ENCODE results near the gene MLST8.
"Not testable (repeated sequence)": the region's sequence is repeated elsewhere in the genome, so short reads cannot be mapped to it uniquely, and the experiment has no call there.

Gene MLST8

GRCh38 chr16:2233872-2234812 lies 28.9 kb downstream of the MLST8 start:
- no peak for DNase-seq

GRCh38 chr16:2234813-2235170 lies 29.5 kb downstream of the MLST8 start:
- no peak for DNase-seq

- no peak for DNase-seq
Measured at GRCh38 chr16:2235234-2235651, 30.0 kb downstream of the MLST8 start.

- DNase-seq, result no peak
Measured at GRCh38 chr16:2235695-2236336, 30.6 kb downstream of the MLST8 start.

DNA sequence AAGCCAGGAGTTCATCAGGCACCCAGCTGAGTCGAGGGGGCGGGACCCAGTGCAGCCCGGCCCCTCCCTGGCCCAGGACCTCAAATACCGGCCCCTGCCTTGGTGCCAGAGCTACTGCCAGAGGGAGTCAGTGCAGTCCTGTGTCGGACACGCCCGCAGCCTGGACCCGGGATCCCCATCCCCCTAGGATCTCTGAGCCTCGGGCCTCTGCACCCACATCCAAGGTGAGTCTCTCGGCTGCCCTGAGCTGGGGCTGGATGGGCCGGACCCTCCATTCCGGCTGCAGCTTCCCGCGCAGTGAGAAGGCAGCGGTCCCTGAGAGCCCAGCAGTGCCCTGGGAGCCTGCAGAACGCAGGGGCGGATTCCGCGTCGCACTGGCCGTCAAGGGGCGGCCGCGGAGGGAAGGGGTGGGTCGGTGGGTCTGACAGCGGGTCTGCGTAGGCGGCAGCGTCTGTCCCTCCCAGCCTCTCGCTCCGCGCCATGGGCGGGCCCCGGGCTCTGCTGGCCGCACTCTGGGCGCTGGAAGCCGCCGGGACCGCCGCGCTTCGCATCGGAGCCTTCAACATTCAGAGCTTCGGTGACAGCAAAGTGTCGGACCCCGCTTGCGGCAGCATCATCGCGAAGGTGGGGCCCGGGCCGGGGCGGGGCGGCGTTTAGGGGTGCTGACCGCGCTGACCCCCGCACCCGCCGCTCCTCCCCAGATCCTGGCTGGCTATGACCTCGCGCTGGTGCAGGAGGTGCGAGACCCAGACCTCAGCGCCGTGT lies 31.3 kb downstream of the MLST8 start, which contains the start of gene DNASE1L2:
Gene DNASE1L2, plus strand, starts transcription at position 108 of the 765 bp plus-strand sequence. Its CDS starts 373 bp downstream, at position 481.
- no peak for DNase-seq

DNA sequence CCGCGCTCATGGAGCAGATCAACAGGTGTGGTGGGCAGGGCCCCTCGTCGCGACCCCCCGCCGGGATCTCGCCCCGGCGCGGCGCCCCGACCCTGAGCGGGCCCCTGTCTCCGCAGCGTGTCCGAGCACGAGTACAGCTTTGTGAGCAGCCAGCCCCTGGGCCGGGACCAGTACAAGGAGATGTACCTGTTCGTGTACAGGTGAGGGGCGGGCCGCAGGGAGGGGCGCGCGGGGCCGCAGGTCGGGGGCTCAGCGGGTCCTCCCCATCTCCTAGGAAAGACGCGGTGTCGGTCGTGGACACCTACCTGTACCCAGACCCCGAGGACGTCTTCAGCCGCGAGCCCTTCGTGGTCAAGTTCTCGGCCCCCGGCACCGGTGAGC lies 31.8 kb downstream of the MLST8 start:
- DNase-seq, result no peak

DNA sequence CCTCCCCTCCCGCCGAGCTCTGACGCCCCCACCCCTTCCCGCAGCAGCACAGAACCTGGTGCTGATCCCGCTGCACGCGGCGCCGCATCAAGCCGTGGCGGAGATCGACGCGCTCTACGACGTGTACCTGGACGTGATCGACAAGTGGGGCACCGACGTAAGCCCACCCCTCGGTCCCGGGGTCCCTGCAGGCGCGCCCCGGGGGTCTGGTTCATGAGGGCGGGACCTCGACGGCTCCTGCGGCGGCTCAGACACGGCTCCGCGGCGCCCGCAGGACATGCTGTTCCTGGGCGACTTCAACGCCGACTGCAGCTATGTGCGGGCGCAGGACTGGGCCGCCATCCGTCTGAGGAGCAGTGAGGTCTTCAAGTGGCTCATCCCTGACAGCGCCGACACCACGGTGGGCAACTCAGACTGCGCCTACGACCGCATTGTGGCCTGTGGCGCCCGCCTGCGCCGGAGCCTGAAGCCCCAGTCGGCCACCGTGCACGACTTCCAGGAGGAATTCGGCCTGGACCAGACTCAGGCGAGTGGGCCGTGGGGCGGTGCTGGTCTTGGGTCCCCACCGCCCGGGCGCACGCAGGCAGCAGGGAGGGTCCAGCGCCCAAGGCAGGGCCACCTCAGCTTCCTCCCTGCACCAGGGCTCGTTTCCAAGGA lies 32.4 kb downstream of the MLST8 start:
- DNase-seq, result no peak

- no peak for DNase-seq
Measured at GRCh38 chr16:2238150-2238837, 33.0 kb downstream of the MLST8 start.

DNA sequence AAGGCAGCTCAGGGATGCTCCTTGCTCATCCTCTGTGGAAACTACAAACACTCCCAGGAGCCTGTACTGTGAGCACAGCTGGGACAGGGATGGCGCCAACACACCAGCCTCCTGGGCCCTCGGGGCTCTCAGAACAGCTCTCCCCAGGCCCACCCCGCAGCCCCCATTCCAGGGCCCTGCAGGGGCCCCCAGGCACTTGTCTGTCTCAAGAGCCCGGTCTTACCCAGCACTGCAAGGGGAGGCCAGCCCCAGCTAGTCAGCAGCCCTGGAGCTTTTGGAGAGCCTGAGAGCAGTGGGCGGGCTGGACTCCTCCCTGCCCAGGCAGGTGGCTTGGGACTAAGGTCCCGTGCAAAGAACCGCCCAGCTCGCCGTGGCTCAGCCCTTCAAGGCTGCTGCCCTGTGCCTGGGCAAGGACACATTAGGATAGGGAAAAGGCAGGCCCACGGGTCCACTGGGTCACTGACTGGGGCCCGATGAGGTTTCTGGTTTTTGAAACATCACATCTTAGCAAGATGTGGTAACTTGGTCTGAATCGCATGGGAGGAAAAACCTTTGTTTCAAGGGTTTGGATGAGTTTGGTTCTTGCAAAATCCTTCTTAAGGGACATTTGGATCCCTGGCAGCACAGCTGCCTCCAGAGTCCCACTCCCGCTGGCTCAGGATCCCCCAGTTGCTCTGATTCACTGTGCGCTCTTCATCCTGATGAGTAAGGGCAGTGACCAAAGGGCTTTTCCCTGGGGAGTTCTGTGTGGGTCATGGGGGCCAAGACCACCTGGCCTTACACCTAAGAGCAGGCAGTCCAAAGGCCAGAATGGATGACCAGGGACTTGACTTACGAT lies 33.8 kb downstream of the MLST8 start:
- DNase-seq, result no peak

GRCh38 chr16:2240331-2240730 lies 35.1 kb downstream of the MLST8 start:
- DNase-seq, result not testable (repeated sequence)

DNA sequence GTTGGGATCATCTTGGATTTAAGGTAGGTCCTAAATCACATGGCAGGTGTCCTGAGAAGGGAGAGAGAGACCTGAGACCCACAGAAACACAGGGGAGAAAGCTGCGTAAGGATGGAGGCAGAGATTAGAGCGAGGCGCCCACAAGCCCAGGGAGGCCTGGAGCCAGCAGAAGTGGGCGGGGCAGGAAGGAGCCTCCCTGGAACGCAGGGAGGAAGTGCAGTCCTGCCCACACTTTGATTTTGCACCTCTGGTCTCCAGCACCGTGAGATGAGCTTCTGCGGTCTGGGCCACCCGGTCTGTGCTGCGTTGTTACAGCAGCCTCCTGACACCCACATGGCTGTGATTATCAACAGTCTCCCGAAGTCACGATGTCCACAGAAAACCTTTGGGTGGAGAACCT lies 37.3 kb downstream of the MLST8 start:
- DNase-seq, result no peak

GRCh38 chr16:2243031-2243528 lies 37.8 kb downstream of the MLST8 start:
- DNase-seq, result no peak

DNA sequence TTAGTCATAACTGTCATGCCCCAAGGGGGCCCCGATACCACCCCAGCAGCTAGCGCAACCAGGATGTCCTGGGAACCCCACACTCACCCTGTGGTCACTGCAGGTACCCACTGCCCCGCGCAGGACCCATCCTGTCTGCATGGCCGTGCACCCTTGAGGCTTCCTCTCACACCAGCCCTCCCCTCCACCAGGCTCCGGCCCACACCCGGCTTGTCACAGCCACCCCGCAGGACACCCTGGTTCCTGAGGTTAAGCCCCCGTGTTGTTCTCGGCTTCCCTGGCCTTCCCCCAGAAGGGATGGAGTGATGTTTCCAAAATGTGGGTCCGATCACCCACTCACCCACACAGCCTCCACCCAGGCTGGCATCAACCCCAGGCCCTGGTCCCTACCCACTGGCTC lies 38.5 kb downstream of the MLST8 start:
- DNase-seq, result no peak

- no peak for DNase-seq
Measured at GRCh38 chr16:2244301-2244700, 39.0 kb downstream of the MLST8 start.

DNA sequence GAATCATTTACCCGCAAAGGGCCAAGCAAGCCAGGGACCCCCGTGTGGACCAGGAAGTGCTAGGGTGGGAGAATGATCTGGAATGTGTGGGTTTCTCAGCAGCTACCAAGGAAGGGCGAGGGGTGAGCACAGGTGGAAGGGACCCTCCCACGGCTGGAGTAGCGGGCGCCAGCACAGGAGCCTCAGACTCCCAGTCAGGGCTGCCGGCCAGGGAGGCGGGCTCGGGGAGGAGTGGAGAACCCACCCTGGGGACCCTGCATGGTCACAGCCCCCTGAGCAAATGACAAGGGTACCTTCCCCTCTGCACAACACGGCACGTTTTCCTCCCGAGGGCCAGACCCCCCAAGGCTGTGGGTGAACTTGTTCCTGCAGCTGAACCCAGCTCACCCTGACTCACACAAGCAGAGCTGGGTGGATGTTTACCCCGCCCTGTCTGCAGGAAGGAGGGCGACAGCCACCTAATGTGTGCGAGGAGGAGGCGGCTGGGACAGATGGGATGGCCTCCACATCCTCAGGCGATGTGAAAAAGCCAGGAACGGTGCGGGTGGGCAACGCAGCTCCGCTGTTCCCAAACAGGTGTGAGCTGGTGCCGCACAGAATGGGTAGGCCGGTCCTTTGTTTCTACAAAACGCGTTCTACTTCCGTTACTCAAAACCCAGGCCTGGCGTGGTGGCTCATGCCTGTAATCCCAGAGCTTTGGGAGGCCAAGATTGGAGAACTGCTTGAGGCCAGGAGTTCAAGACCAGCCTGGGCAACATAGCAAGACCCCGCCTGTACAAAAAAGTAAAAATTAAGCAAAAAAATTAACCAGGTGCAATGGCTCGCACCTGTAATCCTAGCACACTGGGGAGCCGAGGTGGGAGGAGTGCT lies 39.9 kb downstream of the MLST8 start:
- DNase-seq, result no peak

- DNase-seq, result no peak
Measured at GRCh38 chr16:2246301-2246885, 41.1 kb downstream of the MLST8 start.

GRCh38 chr16:2250652-2251295 lies 45.5 kb downstream of the MLST8 start:
- DNase-seq, result no peak

- peak; percentile 82 for DNase-seq
Measured at GRCh38 chr16:2251296-2252111, 46.2 kb downstream of the MLST8 start, which contains the start of gene ECI1. TSS of gene ECI1 (minus strand) at chr16:2251587. CDS start at chr16:2251566, 21 bp downstream.

All from NK-92 treated with Interleukin-12 subunit alpha and Interleukin-12 subunit beta, amount 100 ng/mL, for 24 hours (cell line).